ENCODE results near the gene SAMD4A. TPM values are rescaled to one million over a fixed set of nuclear protein-coding genes. Genes with fewer than 3 reads are reported as not detected.

The SAMD4A gene
- total RNA-seq, 1 donor from 2014 or later = 14.4 TPM

DNA sequence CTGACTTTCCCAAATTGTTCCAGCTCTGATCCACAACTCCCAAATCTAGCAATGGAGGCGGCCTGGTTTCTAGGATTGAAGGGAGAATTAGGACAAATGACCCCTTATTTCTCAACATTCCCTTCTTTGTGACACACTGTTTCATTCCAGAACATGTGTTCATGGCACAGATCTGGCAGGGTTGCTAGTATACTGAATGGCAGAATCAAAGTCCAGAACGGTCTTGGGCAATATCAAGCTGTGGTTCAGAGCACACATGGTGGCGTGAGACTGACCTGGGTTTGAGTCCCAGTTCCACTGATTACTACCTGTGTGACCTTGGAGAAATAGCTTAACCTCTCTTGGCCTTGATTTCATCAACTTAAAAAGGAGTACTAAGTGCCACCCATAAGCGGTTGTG, 152.5 kb downstream of the SAMD4A start:
- H3K27ac Mint-ChIP-seq = no peak overlapping the region
- H3K36me3 Mint-ChIP-seq = no peaks in the 10 kb centered on the region
- TF ChIP-seq, protein P1, sequence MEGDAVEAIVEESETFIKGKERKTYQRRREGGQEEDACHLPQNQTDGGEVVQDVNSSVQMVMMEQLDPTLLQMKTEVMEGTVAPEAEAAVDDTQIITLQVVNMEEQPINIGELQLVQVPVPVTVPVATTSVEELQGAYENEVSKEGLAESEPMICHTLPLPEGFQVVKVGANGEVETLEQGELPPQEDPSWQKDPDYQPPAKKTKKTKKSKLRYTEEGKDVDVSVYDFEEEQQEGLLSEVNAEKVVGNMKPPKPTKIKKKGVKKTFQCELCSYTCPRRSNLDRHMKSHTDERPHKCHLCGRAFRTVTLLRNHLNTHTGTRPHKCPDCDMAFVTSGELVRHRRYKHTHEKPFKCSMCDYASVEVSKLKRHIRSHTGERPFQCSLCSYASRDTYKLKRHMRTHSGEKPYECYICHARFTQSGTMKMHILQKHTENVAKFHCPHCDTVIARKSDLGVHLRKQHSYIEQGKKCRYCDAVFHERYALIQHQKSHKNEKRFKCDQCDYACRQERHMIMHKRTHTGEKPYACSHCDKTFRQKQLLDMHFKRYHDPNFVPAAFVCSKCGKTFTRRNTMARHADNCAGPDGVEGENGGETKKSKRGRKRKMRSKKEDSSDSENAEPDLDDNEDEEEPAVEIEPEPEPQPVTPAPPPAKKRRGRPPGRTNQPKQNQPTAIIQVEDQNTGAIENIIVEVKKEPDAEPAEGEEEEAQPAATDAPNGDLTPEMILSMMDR (conservative IDR thresholded peaks at IDR 0.05) = no peak
- no peaks in the 10 kb centered on the region for H3K4me1 Mint-ChIP-seq (ENCODE audit: unreplicated experiment)
- H3K27me3 Mint-ChIP-seq = no peaks in the 10 kb centered on the region
- no peak for DNase-seq (ENCODE audit: extremely low spot score, unreplicated experiment)
- H3K4me3 Mint-ChIP-seq = no peak overlapping the region
- peaks cover 6% of the 10 kb centered on the region for H3K9me3 Mint-ChIP-seq

DNA sequence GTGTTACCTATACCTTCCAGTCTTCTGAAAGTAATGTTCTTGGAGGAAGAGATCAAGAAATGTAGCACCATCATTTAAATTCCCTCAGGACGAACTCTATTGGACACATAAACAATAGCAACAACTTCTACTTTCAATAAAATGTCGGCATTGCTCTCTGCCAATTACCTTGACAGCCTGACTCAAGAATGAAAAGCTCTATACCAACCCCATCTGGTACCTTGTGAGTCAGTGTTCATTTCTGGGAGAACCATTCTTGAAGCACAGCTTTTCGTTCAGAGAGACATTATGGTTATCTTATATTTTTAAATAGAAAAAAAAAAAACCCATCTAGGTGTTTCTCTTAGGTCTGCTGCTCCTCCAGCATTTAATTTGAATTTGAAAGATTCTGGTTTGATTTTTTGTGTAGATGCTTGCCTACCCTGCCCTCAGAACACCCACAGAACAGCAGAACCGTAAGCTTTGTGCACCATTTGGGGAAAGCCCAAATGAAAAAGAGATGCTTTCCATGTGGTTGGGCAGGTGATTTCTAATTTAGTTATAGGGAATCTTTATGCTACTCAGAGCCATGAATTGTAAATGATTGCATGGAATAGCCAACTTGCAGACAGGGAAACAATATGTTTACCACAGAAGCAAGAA, 156.0 kb downstream of the SAMD4A start:
- TF ChIP-seq, protein P1 (conservative IDR thresholded peaks at IDR 0.05) = peak; percentile 41
- DNase-seq (ENCODE audit: extremely low spot score, unreplicated experiment) = no peak
- H3K4me1 Mint-ChIP-seq (ENCODE audit: unreplicated experiment) = peaks cover 4% of the 10 kb centered on the region
- no peaks in the 10 kb centered on the region for H3K27me3 Mint-ChIP-seq
- peaks cover 6% of the 10 kb centered on the region for H3K9me3 Mint-ChIP-seq
- H3K36me3 Mint-ChIP-seq = no peaks in the 10 kb centered on the region
- no peak overlapping the region for H3K27ac Mint-ChIP-seq
- H3K4me3 Mint-ChIP-seq = no peak overlapping the region

DNA sequence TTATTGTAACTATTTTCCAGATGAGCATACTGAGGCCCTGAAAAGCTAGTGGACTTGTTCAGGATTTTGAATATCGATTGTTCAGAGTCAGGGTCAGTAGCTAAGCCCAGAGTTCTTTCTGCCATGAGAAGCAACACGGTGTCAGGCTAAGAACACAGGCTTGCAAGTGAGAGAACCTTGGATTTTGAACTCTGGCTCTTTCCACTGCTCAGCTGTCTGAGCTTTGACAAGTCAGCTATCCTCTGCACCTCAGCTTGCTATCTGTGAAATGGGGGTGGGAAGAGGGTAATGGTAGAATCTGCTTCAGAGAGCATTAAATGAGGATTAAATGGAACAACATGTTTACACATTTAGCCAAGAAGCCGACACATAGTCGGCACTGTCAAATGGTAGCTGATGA, 157.2 kb downstream of the SAMD4A start:
- Mint-ChIP-seq H3K36me3 (no peaks in the 10 kb centered on the region), H3K27ac (no peak overlapping the region), H3K27me3 (no peaks in the 10 kb centered on the region), H3K9me3 (peaks cover 6% of the 10 kb centered on the region), H3K4me1 (ENCODE audit: unreplicated experiment) (peaks cover 13% of the 10 kb centered on the region), H3K4me3 (no peak overlapping the region)
- no peak for DNase-seq (ENCODE audit: extremely low spot score, unreplicated experiment)
- TF ChIP-seq, protein P1 (conservative IDR thresholded peaks at IDR 0.05) = no peak

DNA sequence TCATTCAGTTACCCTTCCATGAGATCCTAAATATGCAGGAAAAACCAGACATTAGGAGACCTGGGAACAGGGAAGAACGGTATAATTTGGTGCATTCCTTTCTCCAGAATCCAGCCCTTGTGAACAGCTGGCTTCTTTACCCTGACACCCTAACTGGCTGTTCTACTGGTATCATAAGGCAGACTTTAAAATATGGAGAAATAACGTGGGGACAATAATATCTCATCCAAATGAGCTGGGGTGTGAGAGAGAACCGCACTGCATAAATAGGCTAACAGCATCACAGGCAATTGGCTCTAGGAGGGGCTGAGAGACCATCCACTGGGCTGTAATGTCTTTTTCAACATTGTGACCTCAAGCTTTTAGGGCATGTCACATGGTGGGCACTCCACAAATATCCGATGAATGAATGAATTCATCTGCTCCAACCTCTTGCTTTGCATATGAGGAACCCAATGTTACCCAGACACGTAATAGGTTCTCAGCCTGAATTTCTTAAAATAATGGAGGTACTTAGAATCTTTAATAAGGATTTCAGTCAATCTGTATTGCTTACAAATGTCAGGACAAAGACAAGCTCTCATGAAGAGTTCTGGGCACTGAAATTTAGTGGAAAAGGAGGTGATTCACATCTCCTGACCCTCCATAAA, 157.9 kb downstream of the SAMD4A start:
- Mint-ChIP-seq H3K4me3 (no peak overlapping the region), H3K9me3 (peaks cover 5% of the 10 kb centered on the region)
- TF ChIP-seq, protein P1 (conservative IDR thresholded peaks at IDR 0.05) = no peak

DNA sequence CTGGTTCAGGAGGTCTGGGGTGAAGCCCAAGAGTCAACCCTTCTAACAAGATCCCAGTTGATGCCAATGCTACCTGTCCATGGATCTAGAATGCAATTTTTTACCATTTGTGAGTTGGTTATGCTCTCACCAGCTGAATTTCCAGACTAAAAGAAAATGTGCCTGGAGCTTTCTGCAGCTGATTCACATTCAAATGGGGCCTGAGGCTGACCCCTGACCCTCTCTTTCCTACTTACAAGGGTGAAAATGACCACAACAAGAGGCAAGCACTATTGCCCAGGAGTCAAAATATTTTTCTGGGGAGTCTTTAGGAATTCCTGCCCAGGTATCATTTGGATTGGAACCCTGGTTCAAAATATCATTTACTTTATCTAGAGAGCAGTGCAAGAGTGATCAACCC, 159.1 kb downstream of the SAMD4A start:
- Mint-ChIP-seq H3K4me1 (ENCODE audit: unreplicated experiment) (peaks cover 20% of the 10 kb centered on the region), H3K36me3 (no peaks in the 10 kb centered on the region), H3K9me3 (no peaks in the 10 kb centered on the region), H3K4me3 (no peak overlapping the region), H3K27ac (no peak overlapping the region), H3K27me3 (no peaks in the 10 kb centered on the region)
- TF ChIP-seq, protein P1 (conservative IDR thresholded peaks at IDR 0.05) = no peak
- no peak for DNase-seq (ENCODE audit: extremely low spot score, unreplicated experiment)

More for the DNA sequence above, 157.9 kb downstream of the SAMD4A start:
- H3K36me3 Mint-ChIP-seq = no peaks in the 10 kb centered on the region
- H3K4me1 Mint-ChIP-seq (ENCODE audit: unreplicated experiment) = peaks cover 13% of the 10 kb centered on the region
- DNase-seq (ENCODE audit: extremely low spot score, unreplicated experiment) = no peak
- H3K27me3 Mint-ChIP-seq = no peaks in the 10 kb centered on the region
- H3K27ac Mint-ChIP-seq = no peak overlapping the region
